Tibial nerve (tissue), 4 donors: Measurements from ENCODE around the gene AGXT2.
A peak's percentile ranks its signal among the peaks of the same experiment; 100 is the strongest.

ENCODE experiments used
- CTCF ChIP-seq, 5 experiments: fragments of 200-600 bp in 3 of 5; fragments of 450-650 bp in 2 of 5; sonication (generic) in 3 of 5; IDR thresholded peaks; one replicate each; pipeline ENCODE4 v1.5.1; 2016 to 2019; ENCODE audit warnings: antibody characterized with exemption in 5 of 5, mild to moderate bottlenecking in 3 of 5, moderate library complexity in 2 of 5
- EP300 ChIP-seq, 2 donors: sonication (generic); formaldehyde crosslinking; IDR thresholded peaks; one replicate each; pipeline ENCODE4 v1.6.1; 2017; ENCODE audit warnings: antibody characterized with exemption in 2 of 2, mild to moderate bottlenecking in 1 of 2

DNA sequence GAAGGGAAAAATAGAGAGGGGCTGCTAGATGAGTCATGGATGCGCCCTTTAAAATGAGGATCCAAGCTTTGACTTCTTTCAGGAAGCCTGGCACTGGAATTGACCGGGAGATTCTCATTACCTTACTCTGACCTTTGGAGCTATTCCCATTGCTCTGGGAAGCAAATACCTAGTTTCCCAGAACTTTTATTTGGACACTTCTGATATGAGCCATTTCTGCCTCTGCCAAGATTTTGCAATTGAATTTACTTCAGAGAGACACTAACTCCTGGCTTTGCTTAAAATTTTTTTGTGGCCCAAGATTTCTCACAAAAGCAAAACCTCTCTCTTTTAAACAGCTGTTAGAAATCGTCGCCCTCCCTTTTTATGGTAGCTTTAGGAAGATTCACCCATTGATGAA lies 15.7 kb upstream of the AGXT2 start:
- peak in 1 of 2 donors; percentile 41 for TF ChIP-seq EP300 (IDR thresholded peaks at IDR 0.05)
- TF ChIP-seq CTCF (IDR thresholded peaks at IDR 0.05): no peak
